Measurements from ENCODE around the gene EDN1.

EDN1 gene

DNA sequence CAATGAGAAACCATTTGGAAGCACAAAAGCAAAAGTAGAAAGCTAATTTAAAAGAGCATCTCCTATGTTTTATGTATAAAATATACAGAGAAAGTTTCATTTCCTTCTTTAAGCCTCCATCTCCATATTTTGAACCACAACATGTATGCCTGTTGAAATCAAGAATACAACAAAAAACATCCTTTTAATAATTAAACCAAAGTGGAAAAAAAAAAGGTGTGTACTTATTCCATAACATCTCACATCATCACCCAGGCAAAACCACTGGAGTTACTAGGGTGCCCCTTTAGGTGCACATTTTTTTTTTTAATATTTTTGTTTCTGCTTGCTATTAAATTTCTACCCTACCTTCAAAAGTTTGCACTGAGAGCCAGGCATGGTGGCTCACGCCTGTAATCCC is 43.0 kb downstream of the EDN1 start:
- no peak for TF ChIP-seq CTCF (IDR thresholded peaks at IDR 0.05)
- no peak for DNase-seq (ENCODE audit: low spot score)
- no peak overlapping the region for H3K4me3 ChIP-seq
- no peak overlapping the region for H3K27ac ChIP-seq

DNA sequence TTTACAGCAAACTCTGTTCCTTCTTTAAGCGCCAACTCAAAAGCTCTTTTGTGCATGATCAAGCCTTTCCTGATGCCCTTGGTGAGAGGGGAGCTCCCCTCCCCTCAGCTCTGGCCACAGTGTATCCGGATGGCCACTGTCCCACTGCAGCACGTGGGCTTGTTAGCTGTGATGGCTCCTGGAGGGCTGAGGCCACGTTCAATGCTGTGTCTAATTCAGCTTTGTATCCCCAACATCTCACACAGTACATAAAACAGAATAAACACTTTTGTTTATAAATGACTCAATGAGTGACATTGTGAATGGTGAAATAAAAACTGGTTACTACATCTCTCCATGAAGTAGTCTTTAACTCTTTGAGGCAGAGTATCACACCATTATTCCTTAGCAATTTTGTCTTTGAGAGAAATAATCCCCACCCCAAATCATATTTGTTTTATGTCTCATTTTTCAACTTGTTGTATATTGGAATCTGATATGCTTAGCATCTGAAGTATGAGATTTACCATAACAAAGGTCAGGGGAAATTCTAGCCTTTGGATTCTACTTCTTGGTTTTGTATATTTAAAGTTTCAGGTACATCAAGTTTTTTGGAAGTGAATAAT is 44.5 kb downstream of the EDN1 start:
- TF ChIP-seq CTCF (IDR thresholded peaks at IDR 0.05): no peak

GRCh38 chr6:12335131-12335527 is 45.0 kb downstream of the EDN1 start:
- Histone ChIP-seq H3K27ac (no peak overlapping the region), H3K4me3 (no peak overlapping the region)
- no peak for DNase-seq (ENCODE audit: low spot score)
- no peak for TF ChIP-seq CTCF (IDR thresholded peaks at IDR 0.05)

More for the DNA sequence above, 44.5 kb downstream of the EDN1 start:
- DNase-seq (ENCODE audit: low spot score): no peak
- Histone ChIP-seq H3K4me3 (no peak overlapping the region), H3K27ac (no peak overlapping the region)

GRCh38 chr6:12335717-12336116 is 45.6 kb downstream of the EDN1 start:
- no peak for DNase-seq (ENCODE audit: low spot score)
- no peak overlapping the region for H3K27ac ChIP-seq
- no peak for TF ChIP-seq CTCF (IDR thresholded peaks at IDR 0.05)

DNA sequence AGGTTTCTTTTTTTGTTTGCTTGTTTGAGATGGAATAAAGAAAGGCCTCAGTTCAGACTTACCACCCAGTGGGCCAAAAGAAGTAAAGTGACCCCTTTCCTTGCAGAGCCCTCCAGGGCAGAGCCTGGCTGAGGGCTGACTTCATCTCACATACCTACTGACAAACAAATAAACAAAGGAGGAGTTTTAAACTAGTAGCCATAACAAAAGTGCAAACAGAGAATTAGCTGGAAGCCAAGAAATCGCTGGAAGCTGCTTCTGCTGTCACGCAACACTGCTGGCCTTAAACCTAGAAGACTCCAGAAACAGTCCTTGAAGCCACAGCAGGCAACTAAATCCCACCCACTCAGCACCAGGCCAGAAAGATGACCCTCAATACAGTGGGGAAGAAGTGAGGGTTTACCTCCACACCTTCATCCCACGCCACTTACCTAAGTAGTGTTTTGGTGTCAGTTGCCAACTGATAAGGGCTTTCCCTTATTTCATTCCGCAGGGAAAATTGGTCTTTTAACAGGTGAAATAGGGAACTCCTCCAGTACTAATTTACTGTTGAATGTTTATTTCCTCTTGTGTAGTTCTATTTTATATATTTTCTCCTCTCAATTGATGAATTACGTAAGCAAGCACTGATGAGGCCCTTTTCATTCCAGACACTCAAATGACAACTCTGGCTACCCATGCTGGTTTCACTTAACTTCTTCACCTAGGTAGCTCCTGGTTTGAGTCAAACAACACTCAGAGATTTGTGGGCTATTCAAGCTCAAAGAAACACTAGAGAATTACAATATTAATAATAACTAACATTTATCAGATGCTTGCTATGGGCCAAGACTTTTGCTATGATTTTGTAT is 46.2 kb downstream of the EDN1 start:
- no peak overlapping the region for H3K4me3 ChIP-seq
- DNase-seq (ENCODE audit: low spot score): no peak
- TF ChIP-seq CTCF (IDR thresholded peaks at IDR 0.05): no peak
- H3K27ac ChIP-seq: no peak overlapping the region

More at GRCh38 chr6:12335717-12336116, 45.6 kb downstream of the EDN1 start:
- no peak overlapping the region for H3K4me3 ChIP-seq

DNA sequence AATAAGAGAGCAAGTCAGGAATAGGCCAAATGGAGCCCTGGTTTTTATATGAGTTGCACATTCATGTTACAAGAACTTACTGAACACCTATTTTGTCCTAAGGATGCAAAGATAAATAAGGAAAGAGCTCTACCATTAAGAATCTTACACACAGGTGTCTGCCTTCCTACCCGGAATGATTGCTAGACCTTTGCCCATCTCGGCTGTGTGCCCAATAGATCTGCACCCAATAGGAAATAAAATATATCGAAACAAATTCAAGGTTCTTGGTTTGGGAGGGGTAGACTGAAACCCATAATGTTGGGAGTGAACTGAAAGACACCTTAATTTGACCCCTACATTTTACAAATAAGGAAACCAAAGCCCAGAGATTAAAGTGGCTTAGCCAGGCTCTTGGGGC is 48.9 kb downstream of the EDN1 start:
- TF ChIP-seq CTCF (IDR thresholded peaks at IDR 0.05): no peak
- DNase-seq (ENCODE audit: low spot score): no peak
- H3K4me3 ChIP-seq: no peak overlapping the region
- H3K27ac ChIP-seq: no peak overlapping the region
